Neural cell (in vitro differentiated cells): Measurements from ENCODE around the gene CSRNP2. TPM values are rescaled to one million over a fixed set of nuclear protein-coding genes. Genes with fewer than 3 reads are reported as not detected.

Experiments
- H2AFZ ChIP-seq: fragments of 200-600, 300-800 bp; sonication (generic), shearing (Covaris generic); 2 replicates; pipeline ENCODE4 v1.6.0; 2014; ENCODE audit warnings: low read depth, mild to moderate bottlenecking, antibody characterized with exemption, low read length, moderate library complexity
- H3F3A ChIP-seq: fragments of 200-600 bp; shearing (Covaris generic); 2 replicates; pipeline ENCODE4 v1.6.1; 2016; ENCODE audit warnings: mild to moderate bottlenecking, moderate library complexity, mixed read lengths, antibody characterized with exemption, low read length; ENCODE audit not compliant: insufficient read depth, poor library complexity, severe bottlenecking
- H3K27ac ChIP-seq: fragments of 200-600, 300-800 bp; sonication (generic), shearing (Covaris generic); 2 replicates; pipeline ENCODE4 v1.5.1; 2014; ENCODE audit warnings: mild to moderate bottlenecking, low read length, moderate library complexity
- H3K27me3 ChIP-seq: fragments of 300-800, 200-600 bp; sonication (generic), shearing (Covaris generic); 2 replicates; pipeline ENCODE4 v1.6.0; 2014; ENCODE audit warnings: mild to moderate bottlenecking, low read depth, low read length, moderate library complexity; ENCODE audit not compliant: insufficient read depth
- H3K36me3 ChIP-seq: fragments of 300-800, 200-600 bp; sonication (generic), shearing (Covaris generic); 2 replicates; pipeline ENCODE4 v1.5.1; 2014; ENCODE audit warnings: mild to moderate bottlenecking, antibody characterized with exemption, low read length, moderate library complexity; ENCODE audit not compliant: insufficient read depth
- H3K4me2 ChIP-seq: fragments of 300-800, 200-600 bp; sonication (generic), shearing (Covaris generic); 2 replicates; pipeline ENCODE4 v1.6.0; 2014; ENCODE audit warnings: mild to moderate bottlenecking, low read length
- H3K4me3 ChIP-seq: fragments of 300-800, 200-600 bp; sonication (generic), shearing (Covaris generic); 2 replicates; pipeline ENCODE4 v1.5.1; 2014; ENCODE audit warnings: mild to moderate bottlenecking, low read length, moderate library complexity
- H3K79me2 ChIP-seq: fragments of 200-600 bp; shearing (Covaris generic); replicated peaks from 2 replicates; pipeline ENCODE4 v1.6.0; 2014; ENCODE audit warnings: mild to moderate bottlenecking, low read length, moderate library complexity; ENCODE audit not compliant: insufficient read depth
- H3K9ac ChIP-seq: fragments of 300-800, 200-600 bp; sonication (generic), shearing (Covaris generic); 2 replicates; pipeline ENCODE4 v1.6.1; 2016; ENCODE audit warnings: mild to moderate bottlenecking, low read length, mixed read lengths
- H3K9me2 ChIP-seq: fragments of 200-600 bp; shearing (Covaris generic); 2 replicates; pipeline ENCODE4 v1.6.1; 2016; ENCODE audit warnings: mild to moderate bottlenecking, low read length, mixed read lengths; ENCODE audit not compliant: insufficient read depth
- H3K9me3 ChIP-seq: fragments of 200-600, 300-800 bp; sonication (generic), shearing (Covaris generic); 2 replicates; pipeline ENCODE4 v1.6.1; 2016; ENCODE audit warnings: mild to moderate bottlenecking, mixed run types, low read length, moderate library complexity, mixed read lengths
- H4K20me1 ChIP-seq: fragments of 200-600 bp; shearing (Covaris generic); 2 replicates; pipeline ENCODE4 v1.6.1; 2016; ENCODE audit warnings: mild to moderate bottlenecking, mixed run types; ENCODE audit not compliant: insufficient read depth
- CTCF ChIP-seq: fragments of 450-650 bp; IDR thresholded peaks from 2 replicates; pipeline ENCODE4 v1.5.1; 2014; ENCODE audit warnings: antibody characterized with exemption, mild to moderate bottlenecking, moderate library complexity; ENCODE audit not compliant: poor library complexity, severe bottlenecking
- EP300 ChIP-seq: fragments of 450-650 bp; conservative IDR thresholded peaks from 2 replicates; pipeline ENCODE4 v1.6.1; 2014; ENCODE audit warnings: antibody characterized with exemption, mild to moderate bottlenecking, moderate library complexity; ENCODE audit not compliant: poor library complexity, severe bottlenecking
- EZH2 ChIP-seq: fragments of 200-600, 300-800 bp; shearing (Covaris generic), sonication (generic); IDR thresholded peaks from 2 replicates; pipeline ENCODE4 v1.6.1; 2014; ENCODE audit warnings: antibody characterized with exemption, low read length, borderline replicate concordance, mild to moderate bottlenecking; ENCODE audit not compliant: insufficient read depth, poor library complexity, severe bottlenecking
- MXI1 ChIP-seq: fragments of 450-650 bp; conservative IDR thresholded peaks from 2 replicates; pipeline ENCODE4 v1.6.1; 2014; ENCODE audit warnings: antibody characterized with exemption, mild to moderate bottlenecking; ENCODE audit not compliant: poor library complexity, severe bottlenecking
- POLR2AphosphoS5 ChIP-seq: IDR thresholded peaks from 2 replicates; pipeline ENCODE4 v1.6.1; 2012
- RAD21 ChIP-seq: fragments of 450-650 bp; conservative IDR thresholded peaks from 2 replicates; pipeline ENCODE4 v1.6.1; 2014; ENCODE audit warnings: antibody characterized with exemption, mild to moderate bottlenecking, moderate library complexity
- REST ChIP-seq: IDR thresholded peaks from 2 replicates; pipeline ENCODE4 v1.6.1; 2012; ENCODE audit warnings: borderline replicate concordance
- SMC3 ChIP-seq: fragments of 450-650 bp; conservative IDR thresholded peaks from 2 replicates; pipeline ENCODE4 v1.6.1; 2014; ENCODE audit warnings: antibody characterized with exemption, mild to moderate bottlenecking, moderate library complexity; ENCODE audit not compliant: poor library complexity
- TAF1 ChIP-seq: IDR thresholded peaks from 2 replicates; pipeline ENCODE4 v1.6.1; 2012; ENCODE audit warnings: low read depth
- polyA plus RNA-seq: library from polyadenylated mRNA; depleted of rRNA; stranded (reverse); fragments of >200 nt; gene quantifications from 2 replicates; pipeline ENCODE4 v1.2.3, GENCODE V29; 2014

Gene CSRNP2
- polyA plus RNA-seq, 1 donor from 2014 or later, result 114 TPM

- Histone ChIP-seq H3K4me2 (peak within 1 kb of the TSS; percentile 72), H3K27me3 (no peaks in the 10 kb centered on the region), H3K4me3 (peak within 1 kb of the TSS; percentile 86), H3K27ac (peak within 1 kb of the TSS; percentile 80), H3F3A (no peaks in the 10 kb centered on the region), H3K79me2 (peaks cover 38% of the 10 kb centered on the region), H3K36me3 (no peaks in the 10 kb centered on the region), H3K9me3 (no peaks in the 10 kb centered on the region), H3K9ac (peak within 1 kb of the TSS; percentile 89), H2AFZ (peak within 1 kb of the TSS; percentile 69), H4K20me1 (no peaks in the 10 kb centered on the region), H3K9me2 (no peaks in the 10 kb centered on the region)
- TF ChIP-seq SMC3, result no peak
- peak; percentile 30 for TF ChIP-seq EP300
- peak; percentile 61 for TF ChIP-seq MXI1
- TF ChIP-seq POLR2AphosphoS5, result peak; percentile 74
- peak; percentile 19 for TF ChIP-seq CTCF
- TF ChIP-seq RAD21, result no peak
- TF ChIP-seq REST, result peak; percentile 40
- peak; percentile 53 for TF ChIP-seq TAF1
- no peak for TF ChIP-seq EZH2
These were observed 57.4 kb downstream of the CSRNP2 start, which contains the start of gene SLC11A2 for GRCh38 chr12:51025836-51026638. Gene SLC11A2, minus strand, starts transcription at chr12:51026384. Its CDS starts 15,656 bp downstream, at chr12:51010728.

GRCh38 chr12:51025338-51025835 is 58.0 kb downstream of the CSRNP2 start:
- Histone ChIP-seq H3K9me2 (no peaks in the 10 kb centered on the region), H3K27ac (peak overlapping the region; percentile 80), H3F3A (no peaks in the 10 kb centered on the region), H3K4me2 (peak overlapping the region; percentile 72), H3K27me3 (no peaks in the 10 kb centered on the region), H3K9ac (peak overlapping the region; percentile 89), H3K4me3 (peak overlapping the region; percentile 86), H3K36me3 (no peaks in the 10 kb centered on the region), H4K20me1 (no peaks in the 10 kb centered on the region), H3K79me2 (peaks cover 44% of the 10 kb centered on the region), H3K9me3 (no peaks in the 10 kb centered on the region), H2AFZ (peak overlapping the region; percentile 69)
- TF ChIP-seq CTCF, result no peak
- TF ChIP-seq EP300, result no peak
- no peak for TF ChIP-seq REST
- TF ChIP-seq MXI1, result no peak
- TF ChIP-seq EZH2, result no peak
- no peak for TF ChIP-seq TAF1
- no peak for TF ChIP-seq RAD21
- TF ChIP-seq POLR2AphosphoS5, result no peak
- no peak for TF ChIP-seq SMC3
